OCI-M1 (cell line): ENCODE data around the gene MOV10L1.

Experiments used
- DNase-seq: peaks from one replicate; lab custom pipeline; 2025; lab: John Stamatoyannopoulos, UW

Gene MOV10L1

GRCh38 chr22:50188356-50188755, 98.5 kb downstream of the MOV10L1 start:
- DNase-seq: no peak

- no peak for DNase-seq
Measured at GRCh38 chr22:50189184-50189848, 99.5 kb downstream of the MOV10L1 start.

GRCh38 chr22:50189849-50190181, 100.0 kb downstream of the MOV10L1 start:
- no peak for DNase-seq

GRCh38 chr22:50190182-50190940, 100.6 kb downstream of the MOV10L1 start:
- peak; percentile 92 for DNase-seq

GRCh38 chr22:50190941-50191741, 101.3 kb downstream of the MOV10L1 start:
- peak; percentile 69 for DNase-seq

GRCh38 chr22:50192436-50193204, 102.8 kb downstream of the MOV10L1 start:
- no peak for DNase-seq

GRCh38 chr22:50193621-50194020, 103.8 kb downstream of the MOV10L1 start:
- DNase-seq: no peak

- DNase-seq: no peak
Measured at GRCh38 chr22:50194037-50194805, 104.4 kb downstream of the MOV10L1 start.

- DNase-seq: no peak
Measured at GRCh38 chr22:50196256-50196655, 106.5 kb downstream of the MOV10L1 start.

GRCh38 chr22:50197000-50197800, 107.4 kb downstream of the MOV10L1 start:
- no peak for DNase-seq

- no peak for DNase-seq
Measured at GRCh38 chr22:50197856-50198623, 108.2 kb downstream of the MOV10L1 start.

GRCh38 chr22:50198624-50199017, 108.8 kb downstream of the MOV10L1 start:
- DNase-seq: no peak

- DNase-seq: no peak
Measured at GRCh38 chr22:50199251-50199721, 109.5 kb downstream of the MOV10L1 start.

- peak; percentile 31 for DNase-seq
Measured at GRCh38 chr22:50199829-50200460, 110.1 kb downstream of the MOV10L1 start.

GRCh38 chr22:50200461-50201190, 110.8 kb downstream of the MOV10L1 start, which contains the start of gene SELENOO:
SELENOO (plus strand) TSS chr22:50201011; CDS start chr22:50201037, 26 bp downstream.
- peak; percentile 94 for DNase-seq

- peak; percentile 34 for DNase-seq
Measured at GRCh38 chr22:50201191-50202129, 111.7 kb downstream of the MOV10L1 start.

GRCh38 chr22:50202130-50202666, 112.4 kb downstream of the MOV10L1 start:
- DNase-seq: no peak
